Caco-2 (cell line): Measurements from ENCODE around the gene GKN1. TPM values are rescaled to one million over a fixed set of nuclear protein-coding genes. Genes with fewer than 3 reads are reported as not detected.

Experiments
- Bru-seq: library from RNA; stranded (reverse); fragments of 400-500 nt; gene quantifications from one replicate; lab custom pipeline; 2021; lab: Mats Ljungman, UMichigan
- BruChase-seq, 2 experiments: library from RNA; stranded (reverse); fragments of 400-500 nt; gene quantifications; one replicate each; lab custom pipeline; 2021; lab: Mats Ljungman, UMichigan
- BruUV-seq: library from RNA; stranded (reverse); fragments of 400-500 nt; replicated peaks from 2 replicates; lab custom pipeline; 2021; lab: Mats Ljungman, UMichigan
- CTCF ChIA-PET: fragments of 300-600 bp; sonication (Branson Sonifier 250); formaldehyde crosslinking; loops from one replicate; lab custom pipeline; 2022; ENCODE audit warnings: antibody characterized with exemption; lab: Charles Lee
- POLR2A ChIA-PET: fragments of 300-600 bp; sonication (Branson Sonifier 250); formaldehyde crosslinking; loops from one replicate; lab custom pipeline; 2022; ENCODE audit warnings: antibody characterized with exemption; lab: Charles Lee
- DNase-seq, 2 experiments: peaks; one replicate each; pipeline versions ENCODE4 v3.0.0 to v3.0.0-alpha.2; 2020 to 2022
- H3K27me3 ChIP-seq: replicated peaks from 2 replicates; pipeline ENCODE4 v1.6.0; 2011; ENCODE audit warnings: low read length; ENCODE audit not compliant: control insufficient read depth, insufficient read depth
- H3K36me3 ChIP-seq: 2 replicates; pipeline ENCODE4 v1.5.1; 2011; ENCODE audit warnings: low read length; ENCODE audit not compliant: control insufficient read depth, insufficient read depth
- H3K4me1 ChIP-seq: fragments of 250-450 bp; sonication (Bioruptor Pico); 2 replicates; pipeline ENCODE4 v1.5.1; 2020; ENCODE audit warnings: mild to moderate bottlenecking
- H3K4me3 ChIP-seq: 2 replicates; pipeline ENCODE4 v1.5.1; 2011; ENCODE audit warnings: low read depth, mild to moderate bottlenecking, control low read depth, low read length
- H3K9me3 ChIP-seq: fragments of 250-450 bp; sonication (Bioruptor Pico); 2 replicates; pipeline ENCODE4 v1.5.1; 2020; ENCODE audit warnings: mild to moderate bottlenecking, moderate library complexity
- H3K27ac Mint-ChIP-seq: one replicate; pipeline ENCODE4 v1.8.0; 2022; ENCODE audit warnings: mixed read lengths; ENCODE audit not compliant: unreplicated experiment
- H3K27me3 Mint-ChIP-seq: one replicate; pipeline ENCODE4 v1.8.0; 2022; ENCODE audit warnings: mixed read lengths; ENCODE audit not compliant: insufficient read depth, unreplicated experiment
- H3K36me3 Mint-ChIP-seq: one replicate; pipeline ENCODE4 v1.8.0; 2022; ENCODE audit warnings: mild to moderate bottlenecking, mixed read lengths; ENCODE audit not compliant: insufficient read depth, unreplicated experiment
- H3K4me1 Mint-ChIP-seq: one replicate; pipeline ENCODE4 v1.8.0; 2022; ENCODE audit warnings: low read depth, mixed read lengths; ENCODE audit not compliant: unreplicated experiment
- H3K4me3 Mint-ChIP-seq: one replicate; pipeline ENCODE4 v1.8.0; 2022; ENCODE audit warnings: mild to moderate bottlenecking, moderate library complexity, mixed read lengths; ENCODE audit not compliant: unreplicated experiment
- H3K9me3 Mint-ChIP-seq: one replicate; pipeline ENCODE4 v1.8.0; 2022; ENCODE audit warnings: mixed read lengths; ENCODE audit not compliant: unreplicated experiment
- CTCF ChIP-seq, 2 experiments: fragments of 200-600 bp in 1 of 2; IDR thresholded peaks; 1 replicate in 1 of 2; 2 replicates in 1 of 2; pipeline versions ENCODE4 v1.5.1 to v1.8.0; 2011 to 2022; ENCODE audit warnings: antibody characterized with exemption in 1 of 2, control low read depth in 1 of 2, inconsistent platforms in 1 of 2, low read depth in 1 of 2, low read length in 1 of 2, mild to moderate bottlenecking in 1 of 2, moderate library complexity in 1 of 2; ENCODE audit not compliant: insufficient read depth in 1 of 2, severe bottlenecking in 1 of 2, unreplicated experiment in 1 of 2
- intact Hi-C: fragments of 100-400 bp; cut with micrococcal nuclease; formaldehyde crosslinking; loops from one replicate; pipeline ENCODE4 v1.10.0; 2022; ENCODE audit not compliant: unreplicated experiment
- long read RNA-seq: library from polyadenylated mRNA; stranded (forward); transcript quantifications from one replicate; pipeline ENCODE4 v2.0.0, GENCODE V29; 2022
- total RNA-seq: library from RNA; stranded (reverse); gene quantifications from 2 replicates; pipeline ENCODE4 v1.2.3, GENCODE V29; 2022

GKN1 gene
- not detected in 2 replicates for total RNA-seq
- Bru-seq, nascent RNA, result not detected
- BruChase-seq, experiment 1, labeled RNA remaining after a 2-hour chase, result not detected
- BruChase-seq, experiment 2, labeled RNA remaining after a 6-hour chase, result not detected
- long read RNA-seq, result 0 reads

GRCh38 chr2:68974251-68974650, at the start of gene GKN1:
Gene GKN1, plus strand, starts transcription at chr2:68974636. Its CDS starts 42 bp downstream, at chr2:68974678.
- no TSS peak for BruUV-seq
- no peak for DNase-seq
- Mint-ChIP-seq H3K27ac (no peak within 1 kb of the TSS), H3K9me3 (no peaks in the 10 kb centered on the region), H3K36me3 (no peaks in the 10 kb centered on the region), H3K27me3 (peaks cover 10% of the 10 kb centered on the region), H3K4me3 (no peak within 1 kb of the TSS), H3K4me1 (peaks cover 7% of the 10 kb centered on the region)
- Histone ChIP-seq H3K9me3 (no peaks in the 10 kb centered on the region), H3K4me1 (0 out of 2 replicates have a peak, but pooled peaks cover 3% of the 10 kb centered on the region), H3K4me3 (no peak within 1 kb of the TSS), H3K27me3 (no peaks in the 10 kb centered on the region), H3K36me3 (no peaks in the 10 kb centered on the region)
- ChIA-PET POLR2A (no interaction called here), CTCF (no interaction called here)
- intact Hi-C loops, result no loop called here
- TF ChIP-seq CTCF (IDR thresholded peaks at IDR 0.05; ENCODE audit: insufficient read depth in 1 of 2, low read depth in 1 of 2, low read length in 1 of 2, severe bottlenecking in 1 of 2, unreplicated experiment in 1 of 2), result no peak

- Histone ChIP-seq H3K4me1 (no peaks in the 10 kb centered on the region), H3K9me3 (no peaks in the 10 kb centered on the region), H3K27me3 (no peaks in the 10 kb centered on the region), H3K4me3 (no peak overlapping the region), H3K36me3 (no peaks in the 10 kb centered on the region)
- ChIA-PET POLR2A (no interaction called here), CTCF (interaction anchor here (0.6 to 1.8 kb wide), 10 partner anchors 17 to 462 kb away, joined by 3 to 30 read pairs (median 5); partner anchors contain the start of genes APLF and FBXO48)
- DNase-seq, result peak in 1 of 2 experiments; percentile 63
- Mint-ChIP-seq H3K9me3 (no peaks in the 10 kb centered on the region), H3K36me3 (no peaks in the 10 kb centered on the region), H3K27me3 (peaks cover 10% of the 10 kb centered on the region), H3K27ac (no peak overlapping the region), H3K4me3 (no peak overlapping the region), H3K4me1 (no peaks in the 10 kb centered on the region)
- peak; percentile 87 to 88 for TF ChIP-seq CTCF (IDR thresholded peaks at IDR 0.05; ENCODE audit: insufficient read depth in 1 of 2, low read depth in 1 of 2, low read length in 1 of 2, severe bottlenecking in 1 of 2, unreplicated experiment in 1 of 2)
- BruUV-seq, result no TSS peak
- intact Hi-C loops, result loop anchor here (1.0 kb wide), 3 partner anchors 174 to 462 kb away; no protein-coding TSS in a partner anchor
Observed at GRCh38 chr2:68925295-68925896, 49.0 kb upstream of the GKN1 start.

- Histone ChIP-seq H3K27me3 (no peaks in the 10 kb centered on the region), H3K4me3 (no peak overlapping the region), H3K4me1 (no peaks in the 10 kb centered on the region), H3K9me3 (no peaks in the 10 kb centered on the region), H3K36me3 (no peaks in the 10 kb centered on the region)
- no peak overlapping the region for H3K4me3 Mint-ChIP-seq
- no peaks in the 10 kb centered on the region for H3K9me3 Mint-ChIP-seq
- ChIA-PET POLR2A (interaction anchor here (0.5 kb wide), 1 partner anchor 470 kb away, joined by 3 read pairs; no protein-coding TSS in a partner anchor), CTCF (interaction anchor here (0.7 to 0.9 kb wide), 3 partner anchors 49 to 464 kb away, joined by 3 to 5 read pairs (median 3); no protein-coding TSS in a partner anchor)
- H3K27ac Mint-ChIP-seq, result no peak overlapping the region
- no peaks in the 10 kb centered on the region for H3K4me1 Mint-ChIP-seq
- DNase-seq, result no peak
- H3K27me3 Mint-ChIP-seq, result peaks cover 10% of the 10 kb centered on the region
- H3K36me3 Mint-ChIP-seq, result no peaks in the 10 kb centered on the region
- intact Hi-C loops, result no loop called here
- BruUV-seq, result no TSS peak
- no peak for TF ChIP-seq CTCF (IDR thresholded peaks at IDR 0.05; ENCODE audit: insufficient read depth in 1 of 2, low read depth in 1 of 2, low read length in 1 of 2, severe bottlenecking in 1 of 2, unreplicated experiment in 1 of 2)
Observed at GRCh38 chr2:68926796-68927195, 47.6 kb upstream of the GKN1 start.
